KMS-11 (cell line): ENCODE measurements around the gene WFIKKN2.

ENCODE experiments used
- H2AFZ ChIP-seq: fragments of 200-600 bp; sonication (generic); 2 replicates; pipeline ENCODE4 v1.6.1; 2016; ENCODE audit warnings: antibody characterized with exemption, mixed run types, low read depth
- H3K27ac ChIP-seq: fragments of 200-600 bp; sonication (generic); 2 replicates; pipeline ENCODE4 v1.6.1; 2016; ENCODE audit warnings: mild to moderate bottlenecking, mixed run types
- H3K27me3 ChIP-seq: fragments of 200-600 bp; sonication (generic); 2 replicates; pipeline ENCODE4 v1.6.1; 2017; ENCODE audit warnings: mild to moderate bottlenecking, low read depth, mixed run types, moderate library complexity; ENCODE audit not compliant: insufficient read depth
- H3K36me3 ChIP-seq: fragments of 200-600 bp; sonication (generic); 2 replicates; pipeline ENCODE4 v1.6.1; 2017; ENCODE audit warnings: mild to moderate bottlenecking, mixed run types; ENCODE audit not compliant: insufficient read depth
- H3K4me1 ChIP-seq: fragments of 200-600 bp; sonication (generic); 2 replicates; pipeline ENCODE4 v1.6.1; 2016; ENCODE audit warnings: mild to moderate bottlenecking, low read depth, mixed run types; ENCODE audit not compliant: poor library complexity, severe bottlenecking
- H3K4me2 ChIP-seq: fragments of 200-600 bp; sonication (generic); 2 replicates; pipeline ENCODE4 v1.7.0; 2016; ENCODE audit warnings: mild to moderate bottlenecking, mixed run types
- H3K4me3 ChIP-seq: fragments of 200-600 bp; sonication (generic); IDR thresholded peaks from 2 replicates; pipeline ENCODE4 v1.6.1; 2017; ENCODE audit warnings: low read depth, low read length, mixed read lengths; ENCODE audit not compliant: insufficient read depth
- H3K79me2 ChIP-seq: fragments of 200-600 bp; sonication (generic); 2 replicates; pipeline ENCODE4 v1.6.1; 2016; ENCODE audit warnings: low read depth, mixed run types; ENCODE audit not compliant: insufficient read depth
- H3K9ac ChIP-seq: fragments of 200-600 bp; sonication (generic); 2 replicates; pipeline ENCODE4 v1.6.1; 2016; ENCODE audit warnings: mild to moderate bottlenecking, mixed run types
- H4K20me1 ChIP-seq: fragments of 200-600 bp; sonication (generic); 2 replicates; pipeline ENCODE4 v1.6.1; 2016; ENCODE audit warnings: mild to moderate bottlenecking, mixed run types; ENCODE audit not compliant: insufficient read depth
- TF ChIP-seq, protein P1 (sequence below): fragments of 200-600 bp; sonication (generic); conservative IDR thresholded peaks from 2 replicates; pipeline ENCODE4 v1.6.1; 2017; ENCODE audit warnings: low read depth, mild to moderate bottlenecking, antibody characterized with exemption, low read length, moderate library complexity, mixed read lengths

The WFIKKN2 gene

DNA sequence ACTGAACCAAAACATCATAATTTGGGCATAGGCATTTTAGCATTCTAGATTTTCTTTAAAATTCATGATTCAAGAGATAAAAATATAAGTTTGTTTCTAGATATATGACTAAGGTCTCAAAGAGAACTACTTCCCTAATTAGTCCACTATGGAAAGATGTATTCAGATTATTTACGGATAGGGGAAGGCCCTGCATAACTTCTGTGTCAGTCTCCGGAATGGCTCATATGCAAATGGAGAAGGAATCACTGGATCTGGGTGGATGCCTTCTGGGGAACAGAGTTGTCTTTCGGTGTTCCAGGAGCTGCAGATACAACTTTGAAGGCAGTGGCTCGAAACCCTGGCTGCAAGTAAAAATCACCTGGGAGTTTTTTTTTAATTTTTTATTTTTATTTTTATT, 17.1 kb upstream of the WFIKKN2 start:
- Histone ChIP-seq H4K20me1 (no peaks in the 10 kb centered on the region), H3K79me2 (no peaks in the 10 kb centered on the region), H3K4me3 (no peak overlapping the region), H3K9ac (no peak overlapping the region), H3K4me1 (no peaks in the 10 kb centered on the region), H3K4me2 (no peak overlapping the region), H2AFZ (no peak overlapping the region), H3K27ac (no peak overlapping the region), H3K27me3 (no peaks in the 10 kb centered on the region), H3K36me3 (no peaks in the 10 kb centered on the region)
- TF ChIP-seq, protein P1, sequence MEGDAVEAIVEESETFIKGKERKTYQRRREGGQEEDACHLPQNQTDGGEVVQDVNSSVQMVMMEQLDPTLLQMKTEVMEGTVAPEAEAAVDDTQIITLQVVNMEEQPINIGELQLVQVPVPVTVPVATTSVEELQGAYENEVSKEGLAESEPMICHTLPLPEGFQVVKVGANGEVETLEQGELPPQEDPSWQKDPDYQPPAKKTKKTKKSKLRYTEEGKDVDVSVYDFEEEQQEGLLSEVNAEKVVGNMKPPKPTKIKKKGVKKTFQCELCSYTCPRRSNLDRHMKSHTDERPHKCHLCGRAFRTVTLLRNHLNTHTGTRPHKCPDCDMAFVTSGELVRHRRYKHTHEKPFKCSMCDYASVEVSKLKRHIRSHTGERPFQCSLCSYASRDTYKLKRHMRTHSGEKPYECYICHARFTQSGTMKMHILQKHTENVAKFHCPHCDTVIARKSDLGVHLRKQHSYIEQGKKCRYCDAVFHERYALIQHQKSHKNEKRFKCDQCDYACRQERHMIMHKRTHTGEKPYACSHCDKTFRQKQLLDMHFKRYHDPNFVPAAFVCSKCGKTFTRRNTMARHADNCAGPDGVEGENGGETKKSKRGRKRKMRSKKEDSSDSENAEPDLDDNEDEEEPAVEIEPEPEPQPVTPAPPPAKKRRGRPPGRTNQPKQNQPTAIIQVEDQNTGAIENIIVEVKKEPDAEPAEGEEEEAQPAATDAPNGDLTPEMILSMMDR: no peak

DNA sequence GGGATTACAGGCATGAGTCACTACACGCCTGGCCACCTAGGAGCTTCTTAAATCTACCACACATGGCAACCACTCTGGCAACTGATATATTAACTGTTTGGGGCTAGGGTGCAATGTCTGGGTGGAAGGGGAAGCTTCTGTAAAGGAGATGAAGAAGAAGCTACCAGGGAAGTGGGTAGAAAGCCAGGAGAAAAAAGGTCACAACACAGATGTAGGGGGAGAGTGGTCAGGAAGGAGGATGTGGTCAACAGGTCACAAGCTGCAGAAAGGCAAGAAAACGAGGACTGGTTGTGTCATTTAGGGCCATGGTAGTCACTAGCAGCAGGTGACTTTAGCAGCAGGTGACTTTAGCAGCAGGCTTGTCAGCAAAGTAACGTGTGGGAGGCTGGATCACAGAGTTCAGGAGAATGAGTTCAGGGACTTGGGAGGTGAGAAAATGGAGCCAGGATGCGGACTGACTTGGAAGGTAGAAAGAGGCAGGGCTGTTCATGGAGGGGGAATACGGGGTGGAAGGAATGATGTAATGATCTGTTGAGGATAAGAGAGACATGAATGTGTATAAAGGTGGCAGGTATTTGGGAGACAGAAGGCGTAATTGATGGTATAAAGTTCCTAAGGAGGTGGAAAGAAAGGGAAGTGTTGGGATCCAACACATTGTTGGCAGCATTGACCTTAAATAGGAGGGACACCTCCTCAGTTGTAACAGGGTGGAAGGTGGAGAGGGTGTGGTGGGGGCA, 16.3 kb upstream of the WFIKKN2 start:
- no peaks in the 10 kb centered on the region for H3K27me3 ChIP-seq
- H2AFZ ChIP-seq: no peak overlapping the region
- H3K9ac ChIP-seq: no peak overlapping the region
- H3K36me3 ChIP-seq: no peaks in the 10 kb centered on the region
- no peaks in the 10 kb centered on the region for H3K4me1 ChIP-seq
- no peak overlapping the region for H3K27ac ChIP-seq
- no peaks in the 10 kb centered on the region for H3K79me2 ChIP-seq
- H3K4me3 ChIP-seq: no peak overlapping the region
- TF ChIP-seq, protein P1: no peak
- H4K20me1 ChIP-seq: no peaks in the 10 kb centered on the region
- H3K4me2 ChIP-seq: no peak overlapping the region

DNA sequence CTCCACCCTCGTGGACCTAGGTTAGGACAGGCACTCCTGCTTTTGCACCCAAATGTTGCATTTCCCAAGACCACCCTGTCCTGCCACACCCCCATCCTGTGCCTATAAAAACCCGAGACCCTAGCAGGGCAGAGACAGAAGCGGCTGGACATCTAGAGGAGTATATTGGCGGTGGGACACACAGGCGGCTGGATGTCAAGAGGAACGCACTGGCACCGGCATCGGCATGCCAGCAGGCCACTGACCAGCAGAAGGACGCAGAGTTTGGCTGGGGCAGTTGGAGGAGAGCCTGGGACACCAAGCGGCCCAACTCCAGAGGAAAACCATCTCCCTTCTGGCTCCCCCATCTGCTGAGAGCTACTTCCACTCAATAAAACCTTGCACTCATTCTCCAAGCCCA, 14.7 kb upstream of the WFIKKN2 start:
- no peaks in the 10 kb centered on the region for H3K79me2 ChIP-seq
- no peak overlapping the region for H3K9ac ChIP-seq
- H3K27ac ChIP-seq: no peak overlapping the region
- H3K27me3 ChIP-seq: no peaks in the 10 kb centered on the region
- H3K4me1 ChIP-seq: no peaks in the 10 kb centered on the region
- TF ChIP-seq, protein P1: no peak
- H3K36me3 ChIP-seq: no peaks in the 10 kb centered on the region
- no peak overlapping the region for H3K4me3 ChIP-seq
- H2AFZ ChIP-seq: no peak overlapping the region
- H3K4me2 ChIP-seq: no peak overlapping the region
- no peaks in the 10 kb centered on the region for H4K20me1 ChIP-seq

DNA sequence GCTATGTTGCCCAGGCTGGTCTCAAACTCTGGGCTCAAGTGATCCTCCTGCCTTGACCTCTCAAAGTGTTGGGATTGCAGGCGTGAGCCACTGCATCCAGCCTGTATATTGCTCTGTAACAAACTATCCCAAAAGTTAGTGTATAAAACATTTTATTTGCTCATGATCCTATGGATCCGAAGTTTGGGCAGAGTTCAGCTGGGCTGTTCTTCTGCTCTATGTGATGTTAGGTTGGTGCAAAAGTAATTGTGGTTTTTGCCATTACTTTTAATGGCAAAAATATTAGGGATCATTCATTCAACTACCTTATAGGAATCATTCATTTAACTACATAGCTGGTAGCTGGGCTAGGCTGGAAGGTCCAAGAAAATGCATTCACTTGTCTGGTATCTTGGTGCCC, 12.8 kb upstream of the WFIKKN2 start:
- H4K20me1 ChIP-seq: no peaks in the 10 kb centered on the region
- H3K36me3 ChIP-seq: no peaks in the 10 kb centered on the region
- H3K4me2 ChIP-seq: no peak overlapping the region
- TF ChIP-seq, protein P1: no peak
- H3K9ac ChIP-seq: no peak overlapping the region
- H3K27me3 ChIP-seq: no peaks in the 10 kb centered on the region
- no peaks in the 10 kb centered on the region for H3K79me2 ChIP-seq
- no peak overlapping the region for H3K27ac ChIP-seq
- H2AFZ ChIP-seq: no peak overlapping the region
- H3K4me3 ChIP-seq: no peak overlapping the region
- peaks cover 4% of the 10 kb centered on the region for H3K4me1 ChIP-seq
